ENCODE measurements around the gene CHRNB4. TPM values are rescaled to one million over a fixed set of nuclear protein-coding genes. Genes with fewer than 3 reads are reported as not detected.

CHRNB4 gene
- total RNA-seq, 1 experiment from 2014 or later = 0.06 TPM

DNA sequence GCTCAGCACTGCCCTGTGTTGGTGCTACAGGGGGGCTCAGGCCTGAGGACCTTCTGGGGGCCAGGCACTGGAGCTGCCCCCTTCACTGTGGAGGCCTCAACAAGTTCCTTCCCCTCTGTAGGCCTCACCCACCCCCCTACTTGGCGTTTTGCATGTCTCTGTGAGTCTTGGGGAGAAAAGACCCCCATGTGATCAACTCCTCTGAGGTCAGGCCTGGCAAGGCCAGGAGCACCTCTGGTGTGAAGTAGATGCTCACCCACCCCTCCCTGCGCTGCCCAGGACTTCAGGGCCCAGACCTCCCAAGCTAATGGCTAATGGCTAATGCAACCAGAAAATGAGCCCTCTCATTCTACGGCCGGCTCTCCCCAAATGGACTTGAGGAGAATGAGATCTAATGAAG is 34.2 kb upstream of the CHRNB4 start:
- H3K27ac ChIP-seq = no peak overlapping the region
- H3K9me3 ChIP-seq (replicated peaks) = no peaks in the 10 kb centered on the region
- no peak for DNase-seq
- peaks cover 3% of the 10 kb centered on the region for H3K4me1 ChIP-seq
- no peak overlapping the region for H3K4me3 ChIP-seq
- H3K36me3 ChIP-seq = no peaks in the 10 kb centered on the region
- H3K27me3 ChIP-seq = peaks cover 6% of the 10 kb centered on the region; the same call in 1 of the 2 replicates

DNA sequence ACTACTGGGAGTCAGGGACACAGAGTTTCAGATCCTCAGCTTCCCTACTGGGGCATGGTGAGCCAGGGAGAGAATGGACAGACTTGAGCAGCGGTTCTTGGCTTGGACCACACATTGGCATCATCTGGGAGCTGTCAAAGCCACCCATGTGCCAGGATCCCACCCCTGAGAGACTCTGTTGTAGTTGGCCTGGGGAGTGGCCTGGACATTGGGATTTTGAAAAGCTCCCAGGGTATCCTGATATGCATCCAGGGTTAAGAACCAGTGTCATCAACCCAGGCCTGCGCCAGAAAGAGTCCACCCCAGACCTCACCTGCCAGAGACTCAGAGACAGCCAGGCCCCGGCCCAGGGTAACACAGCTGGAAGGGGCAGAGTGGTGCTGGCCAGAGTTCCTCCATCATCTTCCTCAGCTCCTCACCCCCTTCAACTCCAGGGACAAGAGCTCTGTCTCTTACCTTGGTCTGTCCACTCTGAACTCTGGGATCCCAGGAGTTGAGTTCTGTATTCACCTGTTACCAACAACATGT is 33.0 kb upstream of the CHRNB4 start:
- Histone ChIP-seq H3K4me3 (no peak overlapping the region), H3K4me1 (peaks cover 3% of the 10 kb centered on the region), H3K36me3 (no peaks in the 10 kb centered on the region), H3K27me3 (peaks cover 11% of the 10 kb centered on the region; the same call in 1 of the 2 replicates), H3K9me3 (replicated peaks) (no peaks in the 10 kb centered on the region), H3K27ac (no peak overlapping the region)
- no peak for DNase-seq

DNA sequence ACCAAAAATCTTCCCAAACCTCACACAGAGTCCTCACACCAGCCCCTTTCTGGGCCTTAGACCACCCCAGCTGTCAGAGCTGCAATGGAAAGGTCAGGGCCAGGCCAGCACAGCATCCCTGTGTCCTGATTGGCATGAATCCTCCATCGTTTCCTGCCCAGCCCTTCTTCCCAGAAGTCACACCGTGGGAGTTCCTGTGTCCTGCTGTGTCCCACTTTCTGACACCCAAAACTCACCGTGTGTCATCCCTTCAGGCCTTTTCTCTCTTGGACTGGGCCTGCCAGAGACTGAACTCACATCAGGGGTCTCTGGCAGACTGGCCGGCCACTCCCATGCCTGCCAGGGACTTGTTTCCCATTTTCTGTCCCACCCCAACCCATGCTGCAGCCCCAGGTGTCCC is 32.5 kb upstream of the CHRNB4 start:
- no peak overlapping the region for H3K27ac ChIP-seq
- H3K4me1 ChIP-seq = peaks cover 3% of the 10 kb centered on the region

DNA sequence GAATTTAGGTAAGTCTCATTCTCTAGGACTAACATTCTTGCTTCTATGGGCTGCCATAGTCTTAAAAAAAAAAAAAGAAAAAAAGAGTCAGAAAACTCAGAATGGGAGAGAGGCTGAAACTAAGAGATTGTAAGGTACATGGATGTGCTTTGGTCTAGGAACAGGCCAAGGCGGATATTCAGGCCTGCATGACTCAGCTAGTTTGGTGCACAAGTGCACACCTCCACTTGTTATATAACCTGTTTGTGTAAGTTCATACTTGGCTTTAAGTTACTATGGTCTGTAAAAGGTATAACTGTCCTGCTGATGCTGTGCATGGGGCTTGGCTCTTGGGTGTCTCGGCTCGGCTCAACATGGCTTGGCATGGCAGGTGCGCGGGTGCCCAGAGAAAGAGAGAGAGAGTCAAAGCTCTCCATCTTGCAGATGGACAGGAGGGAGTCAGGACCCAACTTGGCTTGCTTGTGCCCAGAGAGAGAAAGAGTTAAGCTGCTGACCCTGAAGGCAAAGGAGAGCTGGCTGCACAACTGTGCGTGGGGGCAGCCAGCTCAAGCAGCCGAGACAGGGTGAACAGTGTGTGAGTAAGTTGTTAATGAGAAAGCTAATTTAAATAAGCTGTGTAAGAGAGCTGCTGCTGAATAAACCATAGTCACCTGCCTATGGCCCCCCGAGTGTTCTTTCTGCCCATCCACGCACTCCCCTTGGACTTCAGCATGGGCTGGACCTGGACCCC is 31.4 kb upstream of the CHRNB4 start:
- Histone ChIP-seq H3K9me3 (replicated peaks) (no peaks in the 10 kb centered on the region), H3K4me3 (no peak overlapping the region), H3K27ac (no peak overlapping the region), H3K27me3 (peaks cover 14% of the 10 kb centered on the region; the same call in 1 of the 2 replicates), H3K4me1 (peaks cover 3% of the 10 kb centered on the region), H3K36me3 (no peaks in the 10 kb centered on the region)
- DNase-seq = no peak

More for the DNA sequence above, 32.5 kb upstream of the CHRNB4 start:
- DNase-seq = no peak
- Histone ChIP-seq H3K4me3 (no peak overlapping the region), H3K27me3 (peaks cover 11% of the 10 kb centered on the region; the same call in 1 of the 2 replicates), H3K9me3 (replicated peaks) (no peaks in the 10 kb centered on the region), H3K36me3 (no peaks in the 10 kb centered on the region)

DNA sequence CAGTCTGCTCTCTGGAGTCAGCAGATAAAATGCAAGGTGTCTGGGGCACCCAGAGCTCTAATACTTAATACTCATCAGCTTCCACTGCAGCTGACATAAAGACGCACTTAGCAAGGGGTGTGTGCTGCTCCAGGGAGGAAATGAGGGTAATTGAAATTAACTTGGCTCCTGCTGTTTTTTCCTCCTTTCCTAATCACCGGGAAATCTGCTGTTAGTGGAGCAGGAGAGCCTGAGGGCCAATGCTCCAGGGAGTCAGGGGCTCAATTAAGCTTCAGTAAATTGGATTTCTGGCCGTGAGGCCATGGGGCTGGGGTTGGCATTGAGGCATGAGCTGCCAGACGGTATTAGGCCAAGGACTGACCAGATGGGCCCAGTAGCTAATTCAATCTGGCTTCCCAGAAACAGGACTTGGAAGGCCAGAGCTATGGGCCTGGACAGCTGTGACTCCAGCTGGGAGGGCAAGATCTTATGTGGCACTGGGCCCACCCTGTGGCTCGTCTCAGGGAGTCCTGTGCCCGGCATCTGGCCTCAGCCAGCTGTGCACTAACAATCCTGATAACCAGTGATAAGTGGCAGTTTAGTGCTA is 30.7 kb upstream of the CHRNB4 start:
- H3K27ac ChIP-seq = no peak overlapping the region
- H3K4me3 ChIP-seq = no peak overlapping the region
- no peaks in the 10 kb centered on the region for H3K9me3 ChIP-seq (replicated peaks)
- H3K4me1 ChIP-seq = peaks cover 3% of the 10 kb centered on the region
- H3K27me3 ChIP-seq = peaks cover 14% of the 10 kb centered on the region; the same call in 1 of the 2 replicates
- peak; percentile 34 to 60 for DNase-seq
- H3K36me3 ChIP-seq = no peaks in the 10 kb centered on the region

DNA sequence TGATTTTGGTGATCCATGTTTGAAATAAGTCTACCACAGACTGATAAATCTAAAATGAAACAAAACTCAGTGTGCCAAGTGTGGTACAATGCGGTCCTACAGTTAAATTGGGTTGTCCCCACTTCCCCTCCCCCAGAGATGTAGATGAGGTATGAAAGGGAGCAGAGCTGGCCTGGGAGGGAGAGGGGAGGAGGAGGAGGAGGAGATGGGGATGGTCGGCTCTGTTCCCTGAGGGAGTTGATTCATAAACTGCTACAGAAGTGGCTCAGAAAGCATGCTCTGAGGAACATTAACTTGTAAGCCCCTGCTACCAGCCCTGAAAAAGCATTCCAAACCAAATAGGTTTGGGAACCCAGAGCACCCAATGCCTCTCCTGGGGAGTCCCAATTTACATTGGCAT is 28.0 kb upstream of the CHRNB4 start:
- peaks cover 3% of the 10 kb centered on the region for H3K4me1 ChIP-seq
- no peak for DNase-seq
- peaks cover 14% of the 10 kb centered on the region for H3K27me3 ChIP-seq

DNA sequence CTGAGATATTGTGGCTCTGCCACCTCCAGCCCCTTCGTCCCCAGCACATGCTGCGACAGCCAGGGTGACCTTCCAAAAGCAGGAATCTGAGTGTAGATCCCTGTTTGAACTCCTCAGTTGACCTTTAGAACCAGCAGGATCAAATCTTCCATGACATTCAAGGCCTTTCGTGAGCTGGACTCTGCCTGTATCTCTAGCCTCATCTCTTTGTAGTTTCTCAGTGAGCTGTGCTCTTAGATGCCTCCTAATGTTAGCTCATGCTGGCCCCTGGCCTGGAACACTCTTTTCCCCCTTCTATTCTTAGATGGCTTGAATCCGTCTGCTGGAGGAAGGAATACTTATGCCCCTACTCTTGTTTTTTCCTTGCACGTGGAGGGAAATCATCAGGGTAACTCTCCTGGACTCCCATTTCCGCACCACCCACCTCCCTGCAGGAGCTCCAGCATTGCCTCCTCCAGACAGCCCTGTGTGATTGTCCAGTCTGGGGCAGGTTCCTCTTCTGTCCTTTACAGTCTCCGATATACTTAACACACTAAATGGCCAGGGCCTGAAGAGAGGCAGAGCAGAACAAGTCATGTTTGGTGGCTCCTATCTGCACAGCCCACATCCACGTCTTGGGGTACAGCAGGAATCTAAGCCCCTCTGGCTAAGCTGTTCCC is 26.7 kb upstream of the CHRNB4 start:
- DNase-seq = no peak

More for the DNA sequence above, 28.0 kb upstream of the CHRNB4 start:
- H3K4me3 ChIP-seq = no peak overlapping the region
- H3K9me3 ChIP-seq (replicated peaks) = no peaks in the 10 kb centered on the region
- no peak overlapping the region for H3K27ac ChIP-seq
- no peaks in the 10 kb centered on the region for H3K36me3 ChIP-seq

DNA sequence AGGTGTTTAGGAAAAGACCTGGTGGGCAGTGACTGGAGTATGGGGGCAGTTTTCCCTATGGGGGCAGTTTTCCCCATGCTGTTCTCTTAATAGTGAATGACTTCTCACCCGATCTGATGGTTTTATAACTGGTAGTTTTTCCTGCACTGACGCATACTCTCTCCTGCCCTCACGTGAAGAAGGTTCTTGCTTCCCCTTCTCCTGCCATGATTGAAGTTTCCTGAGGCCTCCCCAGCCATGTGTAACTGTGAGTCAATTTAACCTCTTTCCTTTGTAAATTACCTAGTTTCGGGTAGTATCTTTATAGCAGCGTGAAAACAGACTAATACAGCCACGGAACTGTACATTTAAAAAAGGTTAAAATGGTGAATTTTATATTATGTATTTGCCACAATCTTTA is 25.0 kb upstream of the CHRNB4 start:
- H3K4me1 ChIP-seq = no peaks in the 10 kb centered on the region
- H3K27me3 ChIP-seq = peaks cover 10% of the 10 kb centered on the region
- no peak for DNase-seq
- no peaks in the 10 kb centered on the region for H3K36me3 ChIP-seq
- no peaks in the 10 kb centered on the region for H3K9me3 ChIP-seq (replicated peaks)
- H3K4me3 ChIP-seq = no peak overlapping the region
- H3K27ac ChIP-seq = no peak overlapping the region

More for the DNA sequence above, 26.7 kb upstream of the CHRNB4 start:
- Histone ChIP-seq H3K27me3 (peaks cover 14% of the 10 kb centered on the region), H3K9me3 (replicated peaks) (no peaks in the 10 kb centered on the region), H3K27ac (no peak overlapping the region), H3K36me3 (no peaks in the 10 kb centered on the region), H3K4me1 (peaks cover 3% of the 10 kb centered on the region), H3K4me3 (no peak overlapping the region)

DNA sequence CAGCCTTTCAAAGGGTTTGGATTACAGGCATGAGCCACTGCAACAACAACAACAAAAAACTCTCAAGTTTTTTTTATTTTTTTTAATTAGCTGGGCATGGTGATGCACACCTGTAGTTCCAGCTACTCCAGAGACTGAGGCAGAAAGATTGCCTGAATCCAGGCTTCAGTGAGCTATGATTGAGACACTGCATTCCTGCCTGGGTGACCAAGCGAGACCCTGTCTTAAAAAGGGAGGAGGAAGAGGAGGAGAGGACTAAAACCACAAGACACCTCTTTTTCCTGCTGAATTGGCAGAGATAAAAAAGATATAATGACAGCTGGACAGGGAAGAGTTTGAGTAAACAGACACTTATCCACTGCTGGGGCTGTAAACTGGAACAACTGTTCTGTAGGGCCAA is 22.7 kb upstream of the CHRNB4 start:
- Histone ChIP-seq H3K4me3 (no peak overlapping the region), H3K27ac (no peak overlapping the region), H3K4me1 (no peaks in the 10 kb centered on the region), H3K27me3 (peaks cover 3% of the 10 kb centered on the region), H3K36me3 (no peaks in the 10 kb centered on the region), H3K9me3 (replicated peaks) (no peaks in the 10 kb centered on the region)
- no peak for DNase-seq

DNA sequence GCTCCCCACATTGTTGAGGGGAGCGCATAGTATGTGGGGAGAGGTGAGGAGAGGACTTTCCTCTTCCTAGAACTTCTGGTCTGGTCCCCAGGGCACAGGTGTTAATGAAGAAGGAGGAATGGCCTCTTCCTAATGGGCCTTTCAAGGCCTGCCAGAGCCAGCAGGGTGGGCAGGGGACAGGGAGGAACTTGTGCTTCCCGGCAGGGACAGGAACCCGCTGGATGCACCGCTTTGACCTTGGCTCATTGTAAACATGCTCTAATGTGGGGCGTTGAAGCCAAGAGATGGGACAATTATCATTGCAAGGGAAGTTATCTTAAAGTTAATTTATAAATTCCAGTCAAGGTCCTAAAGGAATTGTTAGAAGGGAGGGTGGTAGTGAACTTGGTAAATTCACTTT is 21.0 kb upstream of the CHRNB4 start:
- no peaks in the 10 kb centered on the region for H3K36me3 ChIP-seq
- no peaks in the 10 kb centered on the region; the same call in 1 of the 2 replicates for H3K27me3 ChIP-seq
- no peak overlapping the region for H3K27ac ChIP-seq
- H3K9me3 ChIP-seq (replicated peaks) = no peaks in the 10 kb centered on the region
- H3K4me3 ChIP-seq = no peak overlapping the region
- no peaks in the 10 kb centered on the region for H3K4me1 ChIP-seq
- no peak for DNase-seq

DNA sequence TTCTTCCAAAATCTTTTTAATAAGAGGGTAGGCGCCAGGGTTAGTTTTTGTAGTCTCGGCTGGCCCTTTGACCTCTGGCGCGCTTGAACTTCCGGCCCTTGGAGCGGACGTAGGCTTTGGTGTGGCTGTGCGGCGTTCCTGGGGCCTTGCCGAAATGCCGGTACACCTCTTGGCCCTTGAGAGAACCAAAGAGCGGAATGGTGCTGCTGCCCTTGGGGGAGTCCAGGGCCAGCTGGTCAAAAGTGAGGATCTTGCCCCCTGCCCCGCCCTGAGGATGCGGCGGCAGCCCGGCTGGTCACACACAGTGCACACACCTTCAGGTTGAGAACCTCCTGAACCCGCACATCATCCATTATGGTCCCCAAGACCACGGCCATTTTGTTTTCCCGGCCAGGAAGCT is 20.0 kb upstream of the CHRNB4 start:
- H3K4me3 ChIP-seq = no peak overlapping the region
- no peak for DNase-seq
- no peaks in the 10 kb centered on the region; the same call in 1 of the 2 replicates for H3K27me3 ChIP-seq
- H3K36me3 ChIP-seq = no peaks in the 10 kb centered on the region
- H3K9me3 ChIP-seq (replicated peaks) = no peaks in the 10 kb centered on the region
- H3K27ac ChIP-seq = no peak overlapping the region
- H3K4me1 ChIP-seq = no peaks in the 10 kb centered on the region

DNA sequence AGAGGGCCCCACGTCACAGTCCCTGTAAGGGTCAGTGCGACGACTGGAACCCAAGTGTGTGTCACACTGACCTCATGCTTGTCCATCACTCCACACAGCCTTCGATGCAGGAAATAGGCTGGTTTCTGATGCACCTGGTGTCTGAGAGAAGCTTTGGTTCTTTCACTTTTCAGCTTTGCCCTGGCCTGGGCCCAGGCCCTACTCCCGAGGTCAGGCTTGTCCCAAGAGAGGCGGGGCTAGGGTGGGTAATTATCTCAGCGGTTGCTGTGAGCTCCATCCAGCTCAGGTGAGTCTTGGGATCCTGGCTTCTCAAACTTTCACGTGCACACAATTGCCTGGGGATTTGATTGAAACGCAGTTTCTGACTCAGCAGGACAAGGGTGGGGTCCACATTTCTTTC is 19.6 kb upstream of the CHRNB4 start:
- DNase-seq = no peak
- Histone ChIP-seq H3K36me3 (no peaks in the 10 kb centered on the region), H3K4me3 (no peak overlapping the region), H3K27ac (no peak overlapping the region), H3K4me1 (no peaks in the 10 kb centered on the region), H3K27me3 (no peaks in the 10 kb centered on the region; the same call in 1 of the 2 replicates), H3K9me3 (replicated peaks) (no peaks in the 10 kb centered on the region)

DNA sequence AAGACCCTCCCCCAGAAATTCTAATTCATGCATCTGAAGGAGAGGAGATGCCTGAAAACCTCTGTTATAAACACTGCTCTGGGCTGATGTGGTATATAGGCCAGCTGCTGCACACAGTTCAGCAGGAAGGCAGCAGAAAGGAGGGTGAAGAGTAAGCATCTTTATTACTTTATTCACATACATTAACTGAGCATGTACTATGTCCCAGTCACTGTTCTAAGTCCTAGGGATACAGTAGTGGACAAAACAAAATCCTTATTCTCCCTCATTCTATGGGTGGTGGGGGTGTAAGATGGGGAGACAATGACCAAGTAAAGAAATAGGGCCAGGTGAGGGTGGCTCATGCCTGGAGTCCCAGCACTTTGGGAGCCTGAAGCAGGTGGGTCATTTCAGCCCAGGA is 17.8 kb upstream of the CHRNB4 start:
- no peaks in the 10 kb centered on the region for H3K4me1 ChIP-seq
- no peak overlapping the region for H3K27ac ChIP-seq
- no peaks in the 10 kb centered on the region; the same call in 1 of the 2 replicates for H3K27me3 ChIP-seq
- H3K9me3 ChIP-seq (replicated peaks) = no peaks in the 10 kb centered on the region
- H3K4me3 ChIP-seq = no peak overlapping the region
- DNase-seq = no peak
- H3K36me3 ChIP-seq = no peaks in the 10 kb centered on the region

DNA sequence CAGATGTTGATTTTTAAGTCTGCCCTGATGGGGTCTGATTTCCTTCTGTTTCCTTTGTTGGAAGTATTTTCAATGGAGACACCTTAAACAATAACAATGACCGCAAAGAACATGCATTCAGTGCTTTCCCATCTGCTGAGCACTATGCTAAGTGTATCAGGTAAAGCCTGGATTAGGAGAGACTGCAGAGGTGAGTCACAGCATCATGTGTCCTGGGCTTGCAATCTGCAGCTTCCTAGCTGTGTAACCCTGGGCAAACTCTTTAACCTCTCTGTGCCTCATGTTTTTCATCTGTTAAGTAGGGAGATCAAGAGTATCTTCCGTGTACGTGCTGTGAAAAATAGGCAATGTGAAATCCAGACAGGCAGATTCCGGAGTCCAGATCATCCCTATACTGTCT is 13.3 kb upstream of the CHRNB4 start:
- H3K27ac ChIP-seq = no peak overlapping the region
- H3K27me3 ChIP-seq = no peaks in the 10 kb centered on the region
- DNase-seq = no peak
- H3K4me3 ChIP-seq = no peak overlapping the region
- H3K4me1 ChIP-seq = no peaks in the 10 kb centered on the region
- no peaks in the 10 kb centered on the region for H3K36me3 ChIP-seq
- no peaks in the 10 kb centered on the region for H3K9me3 ChIP-seq (replicated peaks)
